SU-DHL-6 (cell line): ENCODE measurements around the gene CFAP74.
"Not testable (repeated sequence)": the region's sequence is repeated elsewhere in the genome, so short reads cannot be mapped to it uniquely, and the experiment has no call there.

Experiments used
- H2AFZ ChIP-seq: fragments of 200-600 bp; sonication (generic); 2 replicates; pipeline ENCODE4 v1.6.1; 2014; ENCODE audit warnings: low read depth, mild to moderate bottlenecking, moderate library complexity, mixed read lengths, antibody characterized with exemption, low read length; ENCODE audit not compliant: severe bottlenecking
- H3F3A ChIP-seq: fragments of 200-600 bp; shearing (Covaris generic); 2 replicates; pipeline ENCODE4 v1.6.0; 2016; ENCODE audit warnings: antibody characterized with exemption, mild to moderate bottlenecking; ENCODE audit not compliant: insufficient read depth
- H3K27ac ChIP-seq: fragments of 200-600 bp; sonication (generic); 2 replicates; pipeline ENCODE4 v1.5.1; 2016; ENCODE audit warnings: low read depth, mild to moderate bottlenecking, low read length, moderate library complexity, mixed read lengths
- H3K27me3 ChIP-seq: fragments of 200-600 bp; sonication (generic), shearing (Covaris generic); 2 replicates; pipeline ENCODE4 v1.6.0; 2014; ENCODE audit warnings: mild to moderate bottlenecking, low read length
- H3K36me3 ChIP-seq: fragments of 200-600 bp; sonication (generic); 2 replicates; pipeline ENCODE4 v1.6.1; 2014; ENCODE audit warnings: mild to moderate bottlenecking, low read length, mixed read lengths
- H3K4me2 ChIP-seq: fragments of 300-600, 200-600 bp; shearing (Covaris generic), sonication (generic); 2 replicates; pipeline ENCODE4 v1.6.0; 2014; ENCODE audit warnings: low read length, low read depth, mild to moderate bottlenecking; ENCODE audit not compliant: poor library complexity, severe bottlenecking
- H3K4me3 ChIP-seq: fragments of 200-600 bp; sonication (generic); 2 replicates; pipeline ENCODE4 v1.5.1; 2014; ENCODE audit warnings: antibody characterized with exemption, low read length, mild to moderate bottlenecking, mixed read lengths; ENCODE audit not compliant: insufficient read depth, poor library complexity, severe bottlenecking
- H3K79me2 ChIP-seq: fragments of 200-600 bp; sonication (generic); 2 replicates; pipeline ENCODE4 v1.6.1; 2014; ENCODE audit warnings: mild to moderate bottlenecking, low read length, moderate library complexity; ENCODE audit not compliant: insufficient read depth
- H3K9ac ChIP-seq: fragments of 200-600 bp; sonication (generic); 2 replicates; pipeline ENCODE4 v1.7.0; 2014; ENCODE audit warnings: mild to moderate bottlenecking, low read length
- H3K9me2 ChIP-seq: fragments of 200-600 bp; sonication (generic); replicated peaks from 2 replicates; pipeline ENCODE4 v1.6.1; 2014; ENCODE audit warnings: low read length; ENCODE audit not compliant: insufficient read depth
- H3K9me3 ChIP-seq: fragments of 200-600 bp; sonication (generic); 2 replicates; pipeline ENCODE4 v1.6.1; 2014; ENCODE audit warnings: low read length, mixed read lengths; ENCODE audit not compliant: insufficient read depth
- H4K20me1 ChIP-seq: fragments of 200-600 bp; sonication (generic); 2 replicates; pipeline ENCODE4 v1.6.1; 2014; ENCODE audit warnings: low read depth, mild to moderate bottlenecking, antibody characterized with exemption, low read length, moderate library complexity, mixed read lengths
- EZH2phosphoT487 ChIP-seq: fragments of 200-600 bp; sonication (generic), shearing (Covaris generic); conservative IDR thresholded peaks from 2 replicates; pipeline ENCODE4 v1.6.1; 2018; ENCODE audit warnings: mild to moderate bottlenecking, antibody characterized with exemption, low read length, moderate library complexity, mixed read lengths
- TF ChIP-seq, protein P1 (sequence below): fragments of 200-600 bp; sonication (generic); IDR thresholded peaks from one replicate; pipeline ENCODE4 v1.5.1; 2017; ENCODE audit warnings: antibody characterized with exemption, mild to moderate bottlenecking, low read length, moderate library complexity; ENCODE audit not compliant: insufficient read depth, poor library complexity, severe bottlenecking

Gene CFAP74

DNA sequence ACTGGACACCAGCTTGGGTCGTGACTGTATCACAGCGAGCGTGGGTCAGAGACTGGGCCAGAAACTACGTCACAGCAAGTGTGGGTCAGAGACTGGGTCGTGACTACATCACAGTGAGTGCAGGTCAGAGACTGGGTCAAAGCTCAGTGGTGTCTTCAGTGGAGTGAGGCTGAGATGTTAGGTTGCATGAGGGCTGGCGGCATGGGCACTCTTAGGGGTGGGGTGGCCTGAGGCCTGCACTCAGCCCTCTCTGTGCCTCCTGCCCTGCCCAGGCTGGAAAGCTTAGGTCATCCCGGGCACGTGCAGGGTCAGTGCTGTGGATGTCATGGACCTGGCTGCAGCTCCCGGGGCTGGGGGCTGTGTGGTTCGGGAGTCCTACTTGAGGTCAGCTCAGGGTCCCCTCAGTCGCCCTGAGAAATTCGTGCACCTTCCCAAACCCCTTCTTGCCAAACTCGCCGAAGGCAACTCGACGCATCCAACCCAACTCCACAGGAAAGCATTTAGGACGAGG, 19.0 kb downstream of the CFAP74 start:
- no peaks in the 10 kb centered on the region for H3K79me2 ChIP-seq
- H3K27me3 ChIP-seq = no peaks in the 10 kb centered on the region
- H3K27ac ChIP-seq = no peak overlapping the region
- H3K9ac ChIP-seq = no peak overlapping the region
- no peak overlapping the region for H2AFZ ChIP-seq
- no peaks in the 10 kb centered on the region for H3K9me2 ChIP-seq
- H3K4me2 ChIP-seq = no peak overlapping the region
- H3K9me3 ChIP-seq = no peaks in the 10 kb centered on the region
- no peaks in the 10 kb centered on the region for H4K20me1 ChIP-seq
- TF ChIP-seq, protein P1, sequence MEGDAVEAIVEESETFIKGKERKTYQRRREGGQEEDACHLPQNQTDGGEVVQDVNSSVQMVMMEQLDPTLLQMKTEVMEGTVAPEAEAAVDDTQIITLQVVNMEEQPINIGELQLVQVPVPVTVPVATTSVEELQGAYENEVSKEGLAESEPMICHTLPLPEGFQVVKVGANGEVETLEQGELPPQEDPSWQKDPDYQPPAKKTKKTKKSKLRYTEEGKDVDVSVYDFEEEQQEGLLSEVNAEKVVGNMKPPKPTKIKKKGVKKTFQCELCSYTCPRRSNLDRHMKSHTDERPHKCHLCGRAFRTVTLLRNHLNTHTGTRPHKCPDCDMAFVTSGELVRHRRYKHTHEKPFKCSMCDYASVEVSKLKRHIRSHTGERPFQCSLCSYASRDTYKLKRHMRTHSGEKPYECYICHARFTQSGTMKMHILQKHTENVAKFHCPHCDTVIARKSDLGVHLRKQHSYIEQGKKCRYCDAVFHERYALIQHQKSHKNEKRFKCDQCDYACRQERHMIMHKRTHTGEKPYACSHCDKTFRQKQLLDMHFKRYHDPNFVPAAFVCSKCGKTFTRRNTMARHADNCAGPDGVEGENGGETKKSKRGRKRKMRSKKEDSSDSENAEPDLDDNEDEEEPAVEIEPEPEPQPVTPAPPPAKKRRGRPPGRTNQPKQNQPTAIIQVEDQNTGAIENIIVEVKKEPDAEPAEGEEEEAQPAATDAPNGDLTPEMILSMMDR = no peak
- TF ChIP-seq EZH2phosphoT487 = no peak
- H3K36me3 ChIP-seq = no peaks in the 10 kb centered on the region
- no peak overlapping the region for H3K4me3 ChIP-seq
- no peaks in the 10 kb centered on the region for H3F3A ChIP-seq

DNA sequence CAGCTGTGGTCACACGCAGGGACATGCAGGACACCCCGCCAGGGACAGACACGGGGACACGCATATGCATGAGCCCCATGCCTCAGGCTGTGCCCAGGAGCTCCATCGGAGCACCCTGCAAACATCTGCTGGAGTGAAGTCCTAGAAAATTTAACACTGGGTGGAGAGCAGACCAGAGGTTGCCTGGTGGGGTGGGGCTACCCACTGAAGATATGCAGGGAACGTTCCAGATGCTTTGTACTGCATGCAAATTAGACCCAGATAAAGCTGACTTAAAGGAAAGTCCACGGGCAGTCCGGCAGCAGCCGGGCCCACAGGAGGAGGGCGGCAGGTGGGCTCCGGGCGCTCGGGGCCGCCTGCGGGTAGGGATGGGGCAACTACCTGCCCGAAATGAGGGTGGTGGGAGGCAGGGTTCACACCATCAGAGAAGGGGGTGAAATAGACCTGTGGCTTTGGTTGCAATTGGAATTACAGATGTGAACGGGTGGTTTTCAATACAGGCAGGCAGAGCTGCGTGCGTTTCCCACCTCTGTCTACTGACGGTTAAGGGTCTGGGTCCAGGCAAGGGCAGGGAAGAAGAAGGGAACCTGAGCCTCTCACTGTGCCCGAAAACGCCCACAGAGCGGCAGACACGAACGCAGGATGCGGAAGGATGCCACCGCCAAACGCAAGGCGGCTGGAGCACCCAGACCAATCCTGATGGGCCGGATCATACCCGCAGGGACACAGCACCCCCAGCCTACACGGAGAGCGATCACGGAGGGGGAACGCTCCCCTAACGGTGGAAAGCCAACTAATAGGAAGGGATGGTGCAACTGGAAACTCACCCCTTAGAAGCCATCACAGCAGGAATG, 21.0 kb downstream of the CFAP74 start:
- TF ChIP-seq, protein P1 = no peak
- no peak for TF ChIP-seq EZH2phosphoT487
- no peaks in the 10 kb centered on the region for H3K36me3 ChIP-seq
- H2AFZ ChIP-seq = no peak overlapping the region
- no peak overlapping the region for H3K9ac ChIP-seq
- no peaks in the 10 kb centered on the region for H3F3A ChIP-seq
- no peak overlapping the region for H3K4me2 ChIP-seq
- H3K9me2 ChIP-seq = no peaks in the 10 kb centered on the region
- no peak overlapping the region for H3K27ac ChIP-seq
- H4K20me1 ChIP-seq = no peaks in the 10 kb centered on the region
- H3K27me3 ChIP-seq = no peaks in the 10 kb centered on the region
- H3K9me3 ChIP-seq = no peaks in the 10 kb centered on the region
- no peak overlapping the region for H3K4me3 ChIP-seq
- no peaks in the 10 kb centered on the region for H3K79me2 ChIP-seq

DNA sequence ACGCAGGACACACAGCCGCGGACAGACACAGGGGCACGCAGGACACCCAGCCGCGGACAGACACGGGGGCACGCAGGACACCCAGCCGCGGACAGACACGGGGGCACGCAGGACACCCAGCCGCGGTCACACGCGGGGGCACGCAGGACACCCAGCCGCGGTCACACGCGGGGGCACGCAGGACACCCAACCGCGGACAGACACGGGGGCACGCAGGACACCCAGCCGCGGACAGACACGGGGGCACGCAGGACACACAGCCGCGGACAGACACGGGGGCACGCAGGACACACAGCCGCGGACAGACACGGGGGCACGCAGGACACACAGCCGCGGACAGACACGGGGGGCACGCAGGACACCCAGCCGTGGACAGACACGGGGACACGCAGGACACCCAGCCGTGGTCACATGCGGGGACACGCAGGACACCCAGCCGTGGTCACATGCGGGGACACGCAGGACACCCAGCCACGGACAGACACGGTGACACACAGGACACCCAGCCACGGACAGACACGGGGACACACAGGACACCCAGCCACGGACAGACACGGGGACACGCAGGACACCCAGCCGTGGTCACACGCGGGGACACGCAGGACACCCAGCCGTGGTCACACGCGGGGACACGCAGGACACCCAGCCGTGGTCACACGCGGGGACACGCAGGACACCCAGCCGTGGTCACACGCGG, 21.8 kb downstream of the CFAP74 start:
- not testable (repeated sequence) for H3K79me2 ChIP-seq, H4K20me1 ChIP-seq, H3K9me2 ChIP-seq, H3K36me3 ChIP-seq, H3K4me2 ChIP-seq, H3K9ac ChIP-seq, H3K9me3 ChIP-seq, H3K27me3 ChIP-seq, H3F3A ChIP-seq, H2AFZ ChIP-seq, H3K27ac ChIP-seq, H3K4me3 ChIP-seq

DNA sequence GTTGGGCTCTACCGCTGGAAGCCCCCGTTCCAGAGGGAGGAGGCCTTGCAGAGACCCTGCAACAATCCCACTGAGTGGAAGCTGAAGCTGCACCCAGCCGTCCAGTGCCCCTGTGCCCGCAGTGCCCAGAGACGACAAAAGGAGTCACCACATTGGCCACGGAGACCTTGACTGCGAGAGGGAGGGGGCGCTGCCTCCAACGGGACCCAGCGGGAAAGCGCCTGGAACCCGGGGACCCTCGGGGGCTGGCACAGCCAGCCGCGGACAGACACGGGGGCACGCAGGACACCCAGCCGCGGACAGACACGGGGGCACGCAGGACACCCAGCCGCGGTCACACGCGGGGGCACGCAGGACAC, 22.5 kb downstream of the CFAP74 start:
- Histone ChIP-seq H4K20me1 (no peaks in the 10 kb centered on the region), H3K4me2 (no peak overlapping the region), H3K27ac (no peak overlapping the region), H3K79me2 (no peaks in the 10 kb centered on the region), H3F3A (no peaks in the 10 kb centered on the region), H3K9me3 (no peaks in the 10 kb centered on the region), H3K9me2 (no peaks in the 10 kb centered on the region), H2AFZ (no peak overlapping the region), H3K27me3 (no peaks in the 10 kb centered on the region), H3K9ac (no peak overlapping the region), H3K36me3 (no peaks in the 10 kb centered on the region), H3K4me3 (no peak overlapping the region)
- TF ChIP-seq EZH2phosphoT487 = no peak
